8988T (cell line): Measurements from ENCODE around the gene SIK3.

ENCODE experiments used
- DNase-seq: peaks from one replicate; pipeline ENCODE4 v3.0.0; 2011

SIK3 gene

DNA sequence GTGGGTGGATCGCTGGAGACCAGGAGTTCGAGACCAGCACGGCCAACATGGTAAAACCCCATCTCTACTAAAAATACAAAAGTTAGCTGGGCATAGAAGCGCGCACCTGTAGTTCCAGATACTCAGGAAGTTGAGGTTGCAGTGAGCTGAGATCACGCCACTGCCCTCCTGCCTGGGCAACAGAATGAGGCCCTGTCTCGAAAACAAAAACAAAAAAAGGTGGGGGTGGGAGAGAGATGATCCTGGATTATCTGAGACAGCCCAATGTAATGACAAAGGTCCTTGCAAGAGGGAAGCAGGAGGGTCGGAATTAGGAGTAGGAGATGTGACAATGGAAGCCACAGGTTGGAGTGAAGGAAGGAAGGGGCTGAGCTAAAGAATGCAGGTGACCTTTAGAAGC is 173.2 kb downstream of the SIK3 start:
- no peak for DNase-seq

DNA sequence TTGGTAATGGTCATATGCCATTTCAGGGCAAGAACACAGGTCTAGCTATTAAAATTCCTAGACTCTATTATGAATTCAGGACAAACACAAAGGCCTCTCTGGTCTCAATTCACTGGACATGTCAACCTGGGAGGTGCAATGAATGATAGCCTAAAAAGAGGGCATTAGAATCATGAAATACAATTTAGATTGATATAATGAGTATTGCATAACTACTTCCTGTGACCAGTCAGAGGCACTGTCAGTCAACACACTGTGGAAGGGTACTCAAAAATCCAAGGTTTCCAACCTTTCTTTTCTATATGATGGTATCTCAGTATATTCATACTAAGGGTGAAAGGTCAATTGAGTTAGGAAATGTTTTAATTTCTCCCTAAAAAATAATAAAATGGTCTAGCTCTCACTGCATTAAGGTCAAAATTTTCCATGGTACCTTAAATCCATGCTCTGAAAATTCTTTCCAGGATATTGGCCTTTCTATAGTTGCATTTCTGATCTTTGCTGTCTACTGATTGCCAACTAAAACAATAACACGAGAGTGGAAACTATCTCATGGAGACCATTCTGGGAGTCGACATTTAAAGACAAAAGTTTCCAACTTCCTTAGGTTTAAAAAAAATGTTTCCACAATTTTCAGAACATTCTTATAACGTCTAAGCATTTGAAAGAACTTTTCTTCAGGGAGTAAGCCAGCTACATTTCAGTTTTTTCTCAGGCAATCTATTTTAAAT is 179.1 kb downstream of the SIK3 start:
- DNase-seq, result no peak

DNA sequence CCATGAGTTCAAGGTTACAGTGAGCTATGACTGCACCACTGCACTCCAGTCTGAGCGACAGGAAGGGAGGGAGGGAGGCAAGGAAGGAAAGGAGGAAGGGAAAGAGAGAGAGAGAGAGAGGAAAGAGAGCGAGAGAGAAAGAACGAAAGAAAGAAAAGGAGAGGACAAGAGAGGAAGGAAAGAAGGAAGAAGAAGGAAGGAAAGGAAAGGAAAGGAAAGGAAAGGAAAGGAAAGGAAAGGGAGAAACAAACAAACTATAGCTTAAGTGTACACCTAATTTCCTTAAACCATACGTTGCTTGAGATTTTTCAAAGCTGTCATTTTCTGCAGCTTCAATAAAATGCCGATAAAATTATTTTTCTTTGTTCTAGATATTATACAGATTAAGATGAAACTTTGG is 180.6 kb downstream of the SIK3 start:
- DNase-seq, result no peak

DNA sequence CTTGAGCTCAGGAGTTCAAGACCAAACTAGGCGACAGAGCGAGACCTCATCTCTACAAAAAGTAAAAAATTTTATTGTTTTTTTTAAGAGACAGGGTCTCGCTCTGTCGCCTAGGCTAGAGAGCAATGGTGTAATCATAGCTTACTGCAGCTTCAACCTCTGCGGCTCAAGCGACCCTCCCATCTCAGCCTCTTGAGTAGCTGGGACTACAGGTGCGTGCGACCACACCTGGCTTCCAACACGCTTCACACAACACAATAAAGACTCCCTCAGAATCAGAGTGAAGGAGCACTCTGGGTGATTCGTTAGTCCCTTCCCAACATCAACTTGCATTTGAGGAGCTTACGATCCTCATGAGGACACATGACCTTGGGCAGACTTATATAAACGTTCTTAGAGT is 181.3 kb downstream of the SIK3 start:
- no peak for DNase-seq

DNA sequence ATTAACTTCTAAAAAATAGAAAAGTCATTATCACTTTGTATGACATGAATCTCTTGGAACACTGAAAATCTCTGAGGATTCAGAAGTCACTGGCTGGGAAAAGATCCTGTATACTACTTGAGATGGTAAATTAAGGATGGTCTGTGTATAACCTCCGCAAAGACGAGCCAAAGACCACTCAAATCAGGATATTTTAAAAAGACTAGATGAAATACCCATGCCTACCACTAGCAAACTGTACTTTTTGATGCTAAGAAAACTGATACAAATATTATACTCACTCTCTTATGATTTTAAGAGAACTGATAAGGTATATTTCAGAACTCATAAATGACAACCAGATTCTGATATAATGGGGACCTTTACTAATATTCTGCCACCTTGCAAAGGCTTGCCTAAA is 182.2 kb downstream of the SIK3 start:
- DNase-seq, result no peak

DNA sequence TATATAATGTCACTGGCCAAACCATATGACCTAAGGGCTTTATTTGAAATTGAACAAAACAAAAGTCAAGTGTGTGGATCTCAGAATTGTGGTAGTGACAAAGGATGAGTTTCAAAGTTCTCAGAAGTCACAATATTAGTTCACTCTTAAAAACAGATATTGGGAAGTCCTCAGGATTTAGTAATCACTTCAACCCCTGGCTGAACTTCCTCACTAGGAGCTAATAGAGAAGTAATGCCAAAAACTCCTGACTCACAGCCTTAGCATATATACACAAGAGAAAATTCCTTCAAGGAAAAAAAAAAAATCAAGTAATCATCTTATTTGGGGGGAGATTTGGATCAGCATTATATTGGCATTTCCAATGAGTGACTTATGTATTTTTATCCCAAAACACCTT is 185.2 kb downstream of the SIK3 start:
- DNase-seq, result no peak

DNA sequence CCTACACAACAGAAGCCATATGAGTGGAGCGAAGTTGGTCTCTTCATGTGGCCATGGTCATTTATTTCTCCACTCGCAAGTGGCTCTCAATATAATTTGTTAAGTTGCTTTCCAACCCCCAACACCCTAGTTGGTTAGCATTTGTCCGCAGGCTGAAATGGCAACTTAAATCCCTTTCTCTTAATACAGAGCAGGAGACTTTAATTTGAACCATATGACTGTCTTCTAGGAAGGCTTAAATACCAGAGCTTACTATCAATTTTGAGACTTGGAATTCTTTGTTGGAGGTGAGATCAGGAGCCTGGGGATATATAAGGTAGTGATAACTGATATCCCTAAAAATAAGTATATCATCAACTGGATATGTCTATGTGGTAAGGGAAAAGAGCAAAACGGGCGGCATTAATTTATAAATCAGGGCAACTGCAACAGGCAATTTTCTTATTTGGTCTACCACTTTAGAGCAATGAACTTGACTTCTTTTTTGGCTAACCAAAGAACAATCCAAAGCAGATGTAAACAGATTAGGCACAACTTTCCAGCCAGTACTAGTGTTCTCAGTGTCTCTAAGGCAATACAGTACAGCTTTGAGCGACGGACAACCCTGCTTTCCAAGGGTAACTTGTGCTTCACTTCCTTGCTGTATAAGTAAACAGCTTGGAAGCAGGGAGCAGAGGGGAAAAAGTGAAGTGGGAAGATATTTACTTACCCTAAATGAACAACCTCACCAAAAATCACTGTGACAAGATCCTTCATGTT is 186.1 kb downstream of the SIK3 start:
- DNase-seq, result no peak

DNA sequence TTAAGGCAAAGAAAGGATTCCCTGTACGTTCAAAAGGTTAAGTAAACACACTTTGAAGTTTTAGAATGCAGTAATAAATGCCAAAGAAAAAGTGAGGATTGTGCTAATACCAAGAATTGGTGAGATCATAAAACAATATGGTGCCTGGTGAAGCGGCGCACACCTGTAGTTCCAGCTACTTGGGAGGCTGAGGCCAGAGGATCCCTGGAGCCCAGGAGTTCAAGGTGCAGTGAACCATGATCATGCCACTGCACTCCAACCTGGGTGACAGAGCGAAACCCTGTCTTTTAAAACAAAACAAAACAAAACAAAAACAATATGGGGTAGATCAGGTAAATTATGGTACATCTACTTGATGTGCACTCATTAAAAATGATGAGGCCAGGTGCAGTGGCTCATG is 187.4 kb downstream of the SIK3 start:
- no peak for DNase-seq

DNA sequence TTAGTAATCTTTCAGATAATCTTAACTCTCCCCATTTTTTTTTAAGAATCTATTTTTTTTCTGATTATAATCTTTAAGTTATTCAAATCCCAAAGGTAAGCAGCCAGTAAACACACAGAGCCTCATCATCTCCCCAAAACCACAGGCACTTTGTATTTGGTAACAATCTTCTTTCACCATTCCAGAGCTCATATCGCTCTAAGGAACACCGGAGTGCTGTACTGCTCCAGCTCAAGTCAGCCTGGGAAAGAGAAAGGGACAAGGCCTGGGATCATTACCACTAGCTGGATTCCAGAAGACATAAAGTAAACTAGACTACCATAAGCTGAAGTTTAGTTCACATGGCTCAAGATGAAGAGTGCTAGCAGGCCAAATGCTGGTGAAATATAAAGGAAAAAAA is 187.8 kb downstream of the SIK3 start:
- DNase-seq, result no peak

DNA sequence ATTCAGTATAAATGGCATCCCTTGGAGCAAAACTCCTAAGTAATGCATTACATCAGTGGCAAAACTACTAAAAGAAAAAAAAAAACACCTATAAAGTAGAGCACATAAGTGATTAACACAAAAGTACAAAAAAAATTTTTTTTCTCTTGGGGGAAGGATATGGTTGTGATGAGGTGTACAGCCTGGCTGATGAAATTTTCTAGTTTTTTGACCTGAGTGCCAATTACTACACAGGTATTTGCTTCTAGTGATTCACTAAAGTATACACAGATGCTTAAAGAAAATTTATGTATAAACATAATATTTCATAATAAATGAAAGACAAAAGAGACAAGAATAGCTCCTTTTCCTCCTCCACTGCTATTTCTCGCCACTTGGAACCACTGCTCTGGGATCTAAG is 189.0 kb downstream of the SIK3 start:
- DNase-seq, result no peak

DNA sequence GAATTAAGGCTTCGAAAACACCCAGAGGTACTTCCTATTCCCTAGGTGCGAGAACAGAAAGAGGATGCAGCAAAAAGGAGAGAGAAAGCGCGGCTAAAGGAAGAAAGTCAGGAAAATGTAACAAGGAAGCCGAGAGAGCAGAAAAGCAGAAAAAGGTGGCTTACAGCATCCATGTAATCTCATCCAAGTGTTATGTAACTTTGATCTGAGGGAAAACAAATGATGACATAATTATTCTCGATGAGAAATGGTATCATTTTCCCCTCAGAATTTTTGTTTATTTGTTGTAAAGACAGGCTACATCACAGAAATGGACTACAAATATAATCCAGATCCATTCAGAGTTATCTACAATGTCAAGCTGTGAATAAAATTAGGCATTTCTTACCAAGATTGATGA is 191.7 kb downstream of the SIK3 start:
- no peak for DNase-seq

DNA sequence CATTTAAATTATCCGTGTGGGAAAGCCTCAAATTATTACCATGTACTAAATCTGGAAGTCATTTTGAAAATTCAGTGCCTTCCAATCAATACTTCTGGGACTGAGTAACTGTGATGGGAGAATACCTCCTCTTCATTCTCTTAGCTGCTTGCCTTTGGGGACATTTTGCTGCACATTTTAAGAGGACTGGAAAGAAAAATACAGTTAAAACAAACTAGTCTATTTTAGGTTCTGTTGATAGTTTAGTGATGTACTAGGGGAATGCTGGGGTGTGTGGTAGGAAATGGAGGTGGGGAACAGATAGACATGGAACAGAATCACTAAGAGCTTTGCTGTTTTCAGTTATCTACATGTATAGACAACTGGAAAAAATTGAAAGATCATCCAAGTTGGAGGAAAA is 195.1 kb downstream of the SIK3 start:
- no peak for DNase-seq

DNA sequence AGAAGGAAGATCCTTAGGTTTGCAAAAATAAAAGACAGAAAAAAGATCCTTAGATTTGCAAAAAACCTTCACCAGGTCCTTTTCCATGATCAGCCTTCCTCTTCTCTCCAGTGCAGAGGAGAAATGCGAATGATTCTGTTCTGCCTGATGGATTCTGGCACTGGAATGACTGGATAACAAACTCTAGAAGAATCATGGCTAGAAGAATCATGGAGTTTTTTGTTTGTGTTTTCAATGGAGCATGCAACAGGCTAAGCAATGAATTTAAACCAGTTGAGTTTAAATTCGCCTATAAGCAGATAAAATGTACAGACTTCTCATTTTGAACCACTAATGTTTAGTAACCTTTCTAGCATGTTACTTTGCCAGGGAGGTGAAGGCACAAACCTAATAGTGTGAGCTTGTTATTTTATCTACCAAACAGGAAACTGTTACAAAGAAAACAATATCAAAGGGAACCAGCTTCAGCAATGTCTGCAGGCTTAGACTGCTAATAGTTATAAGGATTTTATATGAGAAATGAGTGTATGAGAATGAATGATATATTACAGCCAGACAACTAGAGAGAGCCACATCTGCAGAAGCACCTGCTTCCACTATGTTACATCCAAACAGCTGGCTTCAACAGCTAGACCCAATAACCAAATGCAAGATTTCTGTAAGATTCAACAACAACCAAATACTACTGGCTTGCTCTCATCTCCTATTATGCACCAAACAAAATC is 196.1 kb downstream of the SIK3 start:
- no peak for DNase-seq

DNA sequence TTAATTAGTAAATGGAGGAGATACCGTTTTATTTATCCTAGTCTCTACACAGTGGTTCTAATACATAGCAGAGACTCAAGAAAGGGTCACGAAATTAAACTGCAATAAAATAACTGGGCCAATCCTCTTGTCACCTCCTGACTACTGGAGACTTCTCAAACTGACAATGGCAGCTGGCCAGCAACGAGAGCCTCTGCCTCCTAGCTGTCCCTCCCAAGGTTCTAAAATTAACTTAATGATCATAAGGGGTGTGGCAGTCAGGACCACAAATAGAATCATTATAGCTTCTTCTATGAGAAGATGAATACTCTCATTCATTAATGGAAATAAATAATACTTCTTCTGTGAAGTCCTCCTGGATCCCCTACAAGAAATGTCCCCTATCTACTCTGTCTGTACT is 197.0 kb downstream of the SIK3 start:
- DNase-seq, result no peak

DNA sequence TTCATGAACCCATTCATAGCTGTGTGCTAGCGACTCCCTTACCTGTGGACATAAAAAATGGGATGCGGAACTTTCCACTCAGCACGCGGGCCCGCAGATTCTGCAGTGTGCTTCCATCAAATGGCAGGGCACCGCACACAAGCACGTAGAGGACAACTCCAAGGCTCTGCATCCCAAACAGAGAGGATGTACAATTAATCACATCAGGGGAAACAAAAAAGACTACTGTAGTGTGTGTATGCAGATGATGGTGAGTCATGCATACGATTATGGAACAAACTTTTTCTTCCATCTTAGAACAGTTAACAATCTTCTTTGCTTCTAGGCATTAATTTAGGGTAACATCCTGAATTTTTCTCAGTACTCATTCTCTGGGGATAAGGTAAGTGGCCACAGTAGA is 202.0 kb downstream of the SIK3 start:
- DNase-seq, result no peak

DNA sequence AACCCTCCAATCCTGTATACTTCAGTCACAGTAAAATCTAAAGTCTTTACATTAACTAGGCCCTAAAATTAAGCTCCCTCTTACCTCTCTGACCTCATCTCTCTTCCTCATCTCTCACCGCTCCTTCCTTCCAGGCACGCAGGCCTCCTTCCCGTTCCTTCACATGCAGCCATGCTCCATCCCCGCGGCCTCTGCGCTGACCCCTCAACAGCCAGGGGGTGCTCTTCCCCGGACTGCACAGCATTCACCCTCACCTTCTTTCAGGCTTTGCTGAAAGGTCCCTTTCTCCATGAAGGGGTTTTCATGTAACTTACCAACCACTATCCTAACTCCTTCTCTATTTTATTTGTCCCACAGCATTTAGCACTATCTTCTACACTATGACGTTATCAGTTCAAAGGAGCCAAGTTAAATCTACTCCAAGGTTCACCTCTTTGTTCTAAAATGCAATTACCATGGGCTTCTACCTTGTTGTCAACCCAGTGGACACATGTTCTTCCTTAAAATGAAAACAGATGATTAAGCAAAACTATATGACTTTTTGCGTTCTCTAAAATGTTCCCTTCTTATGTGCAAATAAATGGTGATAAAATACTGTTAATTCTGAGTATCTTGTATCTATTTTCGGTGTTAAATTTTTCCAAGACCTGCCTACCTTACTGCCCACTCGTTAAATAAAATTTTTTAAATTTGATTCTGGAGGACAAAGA is 203.0 kb downstream of the SIK3 start:
- DNase-seq, result no peak

DNA sequence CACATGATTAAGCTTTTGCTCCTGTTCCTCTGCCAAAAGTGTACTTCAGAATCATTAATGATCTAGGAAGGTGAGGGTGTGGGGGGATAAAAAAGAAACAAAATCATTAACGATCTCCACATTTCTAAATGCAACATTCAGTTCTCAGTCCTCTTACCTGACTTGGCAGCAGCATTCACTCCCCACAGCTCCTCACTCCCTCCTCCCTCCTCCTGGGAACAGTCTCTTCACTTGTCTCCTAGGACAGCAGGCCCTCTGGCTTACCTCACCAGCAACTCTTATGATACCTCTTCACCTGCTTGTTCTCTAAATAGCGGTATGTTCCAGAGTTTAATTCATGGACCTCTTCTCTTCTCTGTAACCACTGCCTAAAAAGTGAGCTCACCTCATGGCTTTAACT is 204.3 kb downstream of the SIK3 start:
- no peak for DNase-seq

DNA sequence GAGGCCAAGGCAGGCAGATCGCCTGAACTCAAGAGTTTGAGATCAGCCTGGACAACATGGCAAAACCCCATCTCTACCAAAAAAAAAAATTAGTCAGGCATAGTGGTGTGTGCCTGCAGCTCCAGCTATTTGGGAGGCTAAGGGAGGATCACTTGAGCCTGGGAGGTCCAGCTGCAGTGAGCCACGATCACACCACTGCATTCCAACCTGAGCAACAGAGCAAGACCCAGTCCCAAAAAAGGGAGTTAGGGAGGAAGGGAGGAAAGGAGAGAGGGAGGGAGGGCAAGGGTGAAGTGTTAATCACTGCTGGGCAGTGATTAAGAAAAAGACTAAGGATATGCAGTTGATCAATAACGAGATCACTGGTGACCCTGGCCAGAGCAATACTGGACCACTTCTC is 204.8 kb downstream of the SIK3 start:
- DNase-seq, result no peak

DNA sequence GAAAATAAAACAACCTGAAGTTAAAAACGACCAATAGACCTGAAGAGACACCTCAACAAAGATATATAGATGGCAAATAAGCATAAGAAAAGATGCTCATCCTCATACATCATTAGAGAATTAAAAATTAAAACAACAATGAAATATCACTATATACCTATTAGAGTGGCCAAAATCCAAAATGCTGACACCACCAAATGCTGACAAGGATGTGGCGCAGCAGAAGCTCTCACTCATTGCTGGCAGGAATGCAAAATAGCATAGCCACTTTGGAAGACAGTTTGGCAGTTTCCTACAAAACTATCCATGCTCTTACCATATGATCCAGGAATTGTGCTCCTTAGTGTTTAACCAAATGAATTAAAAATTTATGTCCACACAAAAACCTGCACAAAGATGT is 205.9 kb downstream of the SIK3 start:
- DNase-seq, result no peak

DNA sequence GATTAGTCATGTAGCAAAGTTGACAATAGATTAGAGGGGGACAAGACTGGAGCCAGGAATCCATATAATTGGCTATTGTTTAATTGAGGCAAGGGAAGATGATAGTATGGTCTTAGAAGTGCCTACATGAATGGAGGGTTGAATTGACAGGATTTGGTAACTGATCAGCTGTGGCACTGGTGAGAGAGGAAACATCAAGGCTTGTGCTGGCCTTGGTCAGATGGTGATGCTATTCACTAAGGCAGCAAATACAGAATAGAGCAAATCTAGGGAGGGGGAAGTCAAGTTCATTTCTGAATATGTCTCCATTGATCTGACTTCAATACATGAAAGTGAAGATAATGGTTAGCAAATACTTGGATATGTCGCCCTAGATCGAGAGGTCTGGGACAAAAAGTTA is 206.5 kb downstream of the SIK3 start:
- DNase-seq, result no peak

DNA sequence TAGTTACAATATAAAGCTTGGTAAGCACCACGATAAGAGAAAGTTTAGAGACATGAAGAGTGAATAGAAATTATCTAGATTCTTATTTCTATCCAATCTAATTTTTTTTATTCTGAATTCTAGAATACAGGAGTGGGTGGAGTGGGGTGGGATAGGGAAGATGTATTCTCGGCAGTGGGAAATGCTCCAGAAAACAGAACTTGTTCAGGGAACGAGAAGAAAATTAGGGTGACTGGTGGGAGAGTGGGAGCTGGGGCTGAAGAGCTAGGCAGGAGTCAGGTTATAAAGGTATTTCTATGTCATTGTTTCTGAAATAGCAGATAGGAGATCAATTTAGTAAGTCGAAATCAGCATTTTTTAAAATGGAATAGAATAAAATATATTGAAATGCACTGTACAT is 207.6 kb downstream of the SIK3 start:
- DNase-seq, result no peak

DNA sequence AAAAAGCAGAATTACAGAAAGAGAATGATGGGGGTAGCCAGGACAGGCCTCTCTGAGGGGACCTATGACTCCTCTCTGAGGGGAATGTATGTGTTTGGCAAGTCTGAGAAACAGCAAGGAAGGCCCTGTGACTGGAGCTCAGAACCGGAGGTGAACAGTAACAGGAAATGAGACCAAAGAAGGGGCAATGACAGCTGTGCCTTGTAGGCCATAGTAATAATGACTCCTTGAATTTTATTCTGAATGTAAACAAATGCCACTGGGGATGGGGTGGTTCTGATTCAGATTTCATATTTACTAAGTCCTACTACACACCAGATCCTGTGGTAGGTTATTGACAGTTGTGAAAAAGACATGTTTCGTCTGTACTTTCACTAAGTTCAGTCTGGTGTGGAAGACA is 208.0 kb downstream of the SIK3 start:
- DNase-seq, result no peak

DNA sequence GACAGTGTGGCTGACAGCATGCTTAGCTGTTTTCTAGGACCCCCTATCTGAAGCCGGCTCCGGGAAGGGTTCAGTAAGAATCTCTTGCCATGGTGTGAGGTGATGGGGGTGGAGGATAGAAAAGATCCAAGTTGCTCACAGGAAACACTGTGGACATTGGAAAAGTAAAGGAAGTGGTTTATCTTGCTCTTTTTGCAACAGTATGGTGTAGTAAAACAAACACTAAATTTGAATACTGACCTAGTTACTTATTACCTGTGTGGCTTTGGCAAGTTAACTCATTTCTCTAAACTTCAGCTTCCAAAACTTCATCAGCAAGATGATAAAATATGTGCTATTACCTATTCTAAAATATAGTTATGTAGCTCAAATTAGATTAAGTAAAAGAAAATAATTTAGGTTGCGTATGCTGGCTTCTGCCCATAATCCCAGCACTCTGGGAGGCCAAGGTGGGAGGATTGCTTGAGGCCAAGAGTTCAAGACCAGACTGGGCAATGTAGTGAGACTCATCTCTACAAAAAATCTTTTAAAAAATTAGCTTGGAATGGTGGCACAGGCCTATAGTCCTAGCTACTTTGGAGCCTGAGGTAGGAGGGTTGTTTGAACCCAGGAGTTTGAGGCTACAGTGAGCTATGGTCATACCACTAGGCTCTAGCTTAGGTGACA is 209.2 kb downstream of the SIK3 start:
- no peak for DNase-seq
